PC-3 (cell line): ENCODE measurements around the gene RERG. TPM values are rescaled to one million over a fixed set of nuclear protein-coding genes. Genes with fewer than 3 reads are reported as not detected.

Source experiments
- ATAC-seq: fragments of 200-7000 bp; cut with Tn5 transposase; 2 replicates; pipeline ENCODE4 v1.9.1; 2020; ENCODE audit warnings: mild to moderate bottlenecking, moderate library complexity
- BruUV-seq: library from RNA; stranded (reverse); fragments of 400-500 nt; replicated peaks from 2 replicates; lab custom pipeline; 2021; lab: Mats Ljungman, UMichigan
- CTCF ChIA-PET: fragments of 300-600 bp; sonication (Branson Sonifier 250); formaldehyde crosslinking; loops from one replicate; lab custom pipeline; 2022; ENCODE audit warnings: antibody characterized with exemption; lab: Charles Lee
- POLR2A ChIA-PET: fragments of 300-600 bp; sonication (Branson Sonifier 250); formaldehyde crosslinking; loops from one replicate; lab custom pipeline; 2022; ENCODE audit warnings: antibody characterized with exemption; ENCODE audit not compliant: unreplicated experiment; lab: Charles Lee
- DNase-seq: peaks from one replicate; pipeline ENCODE4 v3.0.0-alpha.2; 2015
- H2AFZ ChIP-seq: fragments of 300-600 bp; sonication (generic); 2 replicates; pipeline ENCODE4 v1.6.0; 2016; ENCODE audit warnings: antibody characterized with exemption, low read length
- H3F3A ChIP-seq: fragments of 300-600 bp; sonication (generic); one replicate; pipeline ENCODE4 v1.6.0; 2017; ENCODE audit warnings: antibody characterized with exemption, low read length, control low read depth, mild to moderate bottlenecking; ENCODE audit not compliant: unreplicated experiment
- H3K27ac ChIP-seq: fragments of 300-600 bp; sonication (generic); 2 replicates; pipeline ENCODE4 v1.5.1; 2016; ENCODE audit warnings: mild to moderate bottlenecking, low read length
- H3K27me3 ChIP-seq: fragments of 300-600 bp; sonication (generic); 2 replicates; pipeline ENCODE4 v1.6.1; 2016; ENCODE audit warnings: low read length, mixed read lengths
- H3K36me3 ChIP-seq: fragments of 300-600 bp; sonication (generic); 2 replicates; pipeline ENCODE4 v1.6.1; 2016; ENCODE audit warnings: low read depth, mixed run types, low read length, mixed read lengths
- H3K4me1 ChIP-seq: fragments of 300-600 bp; sonication (generic); 2 replicates; pipeline ENCODE4 v1.5.1; 2016; ENCODE audit warnings: low read length; ENCODE audit not compliant: insufficient read depth
- H3K4me2 ChIP-seq: fragments of 300-600 bp; sonication (generic); 2 replicates; pipeline ENCODE4 v1.6.0; 2016; ENCODE audit warnings: low read length
- H3K4me3 ChIP-seq: fragments of 300-600 bp; sonication (generic); 2 replicates; pipeline ENCODE4 v1.5.1; 2016; ENCODE audit warnings: mild to moderate bottlenecking, low read length, mixed read lengths
- H3K79me2 ChIP-seq: fragments of 300-600 bp; sonication (generic); 2 replicates; pipeline ENCODE4 v1.6.1; 2017; ENCODE audit warnings: low read length, mixed read lengths
- H3K9ac ChIP-seq: fragments of 300-600 bp; sonication (generic); 2 replicates; pipeline ENCODE4 v1.6.0; 2016; ENCODE audit warnings: mild to moderate bottlenecking, low read length
- H3K9me2 ChIP-seq: fragments of 300-600 bp; sonication (generic); replicated peaks from 2 replicates; pipeline ENCODE4 v1.6.1; 2016; ENCODE audit warnings: mixed run types, low read length, mixed read lengths
- H3K9me3 ChIP-seq: fragments of 300-600 bp; sonication (generic); 2 replicates; pipeline ENCODE4 v1.6.1; 2016; ENCODE audit warnings: low read length, mixed read lengths
- H4K20me1 ChIP-seq: fragments of 300-600 bp; sonication (generic); 2 replicates; pipeline ENCODE4 v1.6.1; 2016; ENCODE audit warnings: low read length, mixed read lengths
- CTCF ChIP-seq: fragments of 300-600 bp; sonication (generic); conservative IDR thresholded peaks from 2 replicates; pipeline ENCODE4 v1.5.1; 2017; ENCODE audit warnings: antibody characterized with exemption, low read depth, mild to moderate bottlenecking, low read length
- EZH2 ChIP-seq: fragments of 300-600 bp; sonication (generic); IDR thresholded peaks from one replicate; pipeline ENCODE4 v1.6.1; 2017; ENCODE audit warnings: antibody characterized with exemption, mild to moderate bottlenecking, low read length; ENCODE audit not compliant: unreplicated experiment
- EZH2phosphoT487 ChIP-seq: fragments of 300-600 bp; sonication (generic); IDR thresholded peaks from 2 replicates; pipeline ENCODE4 v1.6.1; 2018; ENCODE audit warnings: mild to moderate bottlenecking, antibody characterized with exemption, low read length, borderline replicate concordance
- intact Hi-C: fragments of 100-400 bp; cut with micrococcal nuclease; formaldehyde crosslinking; loops from 2 replicates; pipeline ENCODE4 v1.9.0; 2023
- total RNA-seq: library from RNA; depleted of rRNA; stranded (reverse); fragments of >200 nt; gene quantifications from 2 replicates; pipeline ENCODE4 v1.2.3, GENCODE V29; 2014

The RERG gene
- total RNA-seq, 1 experiment from 2014 or later: not detected

DNA sequence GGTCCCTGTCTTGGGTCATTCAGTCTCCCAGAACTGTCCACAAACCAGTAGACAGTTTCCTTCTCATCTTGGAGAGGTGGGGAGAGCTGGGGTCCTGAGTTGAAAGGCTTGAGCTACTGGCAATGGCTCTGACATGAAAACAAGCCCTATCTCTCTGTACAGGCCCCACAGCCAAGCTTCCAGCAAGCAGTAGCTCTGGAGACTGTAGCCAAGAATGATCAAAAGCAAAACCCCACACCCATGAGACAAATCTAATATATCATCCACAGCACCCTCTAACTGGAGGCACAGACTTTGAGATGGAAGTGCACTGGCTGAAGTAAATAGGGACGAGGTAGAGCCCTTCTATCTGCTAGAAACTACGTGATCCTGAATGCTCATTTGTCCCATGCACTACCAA lies 40.9 kb downstream of the RERG start:
- ATAC-seq: no peak
- peaks cover 37% of the 10 kb centered on the region for H3K27me3 ChIP-seq
- no peaks in the 10 kb centered on the region for H3K4me1 ChIP-seq
- H3K27ac ChIP-seq: no peak overlapping the region
- POLR2A ChIA-PET: no interaction called here
- H3K79me2 ChIP-seq: no peaks in the 10 kb centered on the region
- H3K9me2 ChIP-seq: no peaks in the 10 kb centered on the region
- intact Hi-C loops: no loop called here
- DNase-seq: no peak
- H3K9ac ChIP-seq: no peak overlapping the region
- no peak overlapping the region for H3K4me2 ChIP-seq
- no peaks in the 10 kb centered on the region for H3F3A ChIP-seq
- no TSS peak for BruUV-seq
- no peak for TF ChIP-seq CTCF
- no peak for TF ChIP-seq EZH2
- no peak for TF ChIP-seq EZH2phosphoT487
- no peaks in the 10 kb centered on the region for H3K9me3 ChIP-seq
- H3K4me3 ChIP-seq: no peak overlapping the region
- H4K20me1 ChIP-seq: no peaks in the 10 kb centered on the region
- H2AFZ ChIP-seq: no peak overlapping the region
- CTCF ChIA-PET: no interaction called here
- H3K36me3 ChIP-seq: no peaks in the 10 kb centered on the region

DNA sequence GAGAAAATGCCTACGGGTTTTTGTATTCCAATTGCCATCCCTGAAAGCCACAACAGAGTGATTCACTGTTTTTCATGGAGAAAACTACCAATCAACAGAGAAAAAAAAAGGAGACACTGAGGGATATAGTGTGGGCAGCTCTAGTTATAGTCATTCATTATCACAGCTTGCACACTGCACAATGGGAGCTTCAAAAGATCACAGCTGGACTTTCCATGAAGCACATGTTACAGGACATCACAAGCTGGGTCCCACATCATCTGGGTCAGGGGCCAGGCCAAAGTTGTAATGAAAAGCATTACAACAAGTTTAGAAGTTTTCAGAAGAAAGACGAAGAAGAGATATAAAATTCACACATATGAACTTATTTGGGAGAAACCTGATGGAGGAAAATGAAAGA lies 41.5 kb downstream of the RERG start:
- peaks cover 35% of the 10 kb centered on the region for H3K27me3 ChIP-seq
- no peak for DNase-seq
- H3K79me2 ChIP-seq: no peaks in the 10 kb centered on the region
- ChIA-PET POLR2A (no interaction called here), CTCF (no interaction called here)
- no peaks in the 10 kb centered on the region for H4K20me1 ChIP-seq
- no peak for ATAC-seq
- H3K9ac ChIP-seq: no peak overlapping the region
- no peaks in the 10 kb centered on the region for H3F3A ChIP-seq
- no TSS peak for BruUV-seq
- no peaks in the 10 kb centered on the region for H3K4me1 ChIP-seq
- H3K36me3 ChIP-seq: no peaks in the 10 kb centered on the region
- intact Hi-C loops: no loop called here
- no peak for TF ChIP-seq CTCF
- TF ChIP-seq EZH2: no peak
- TF ChIP-seq EZH2phosphoT487: no peak
- H3K9me2 ChIP-seq: no peaks in the 10 kb centered on the region
- no peak overlapping the region for H2AFZ ChIP-seq
- no peaks in the 10 kb centered on the region for H3K9me3 ChIP-seq
- H3K4me2 ChIP-seq: no peak overlapping the region
- H3K4me3 ChIP-seq: no peak overlapping the region
- no peak overlapping the region for H3K27ac ChIP-seq

DNA sequence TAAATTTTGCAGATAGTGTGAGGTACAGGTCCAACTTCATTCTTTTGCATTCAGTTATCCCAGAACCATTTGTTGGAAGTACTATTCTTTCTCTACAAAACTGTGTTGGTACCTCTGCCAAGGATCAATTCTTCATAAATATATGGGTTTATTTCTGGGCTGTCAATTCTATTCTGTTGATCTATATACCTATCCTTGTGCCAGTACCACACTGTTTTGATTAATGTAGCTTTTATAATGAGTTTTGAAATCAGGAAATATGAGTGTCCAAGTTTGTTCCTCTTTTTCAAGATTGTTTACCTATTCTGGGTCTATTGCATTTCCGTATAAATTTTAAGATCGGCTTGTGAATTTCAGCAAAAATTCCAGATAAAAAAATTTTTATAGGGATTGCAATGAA lies 48.1 kb downstream of the RERG start:
- Histone ChIP-seq H3K79me2 (no peaks in the 10 kb centered on the region), H3K9ac (no peak overlapping the region), H3F3A (no peaks in the 10 kb centered on the region), H3K27me3 (peaks cover 34% of the 10 kb centered on the region), H2AFZ (no peak overlapping the region), H3K27ac (no peak overlapping the region), H3K9me3 (no peaks in the 10 kb centered on the region), H3K4me1 (no peaks in the 10 kb centered on the region), H3K4me2 (no peak overlapping the region), H3K4me3 (no peak overlapping the region), H3K9me2 (no peaks in the 10 kb centered on the region), H4K20me1 (no peaks in the 10 kb centered on the region), H3K36me3 (no peaks in the 10 kb centered on the region)
- intact Hi-C loops: no loop called here
- ATAC-seq (no peak), DNase-seq (no peak)
- TF ChIP-seq EZH2phosphoT487: no peak
- no peak for TF ChIP-seq EZH2
- TF ChIP-seq CTCF: no peak
- BruUV-seq: no TSS peak
- CTCF ChIA-PET: no interaction called here
- POLR2A ChIA-PET: no interaction called here
